IgD-negative memory B cell (primary cell): Measurements from ENCODE around the gene EDDM3A. TPM values are rescaled to one million over a fixed set of nuclear protein-coding genes. Genes with fewer than 3 reads are reported as not detected.
"Not testable (repeated sequence)": the region's sequence is repeated elsewhere in the genome, so short reads cannot be mapped to it uniquely, and the experiment has no call there.

ENCODE experiments used
- H3K27ac Mint-ChIP-seq, 3 donors: one replicate each; pipeline ENCODE4 v1.8.0; 2020 to 2022; ENCODE audit warnings: mild to moderate bottlenecking in 3 of 3, mixed read lengths in 3 of 3, moderate library complexity in 1 of 3
- H3K27me3 Mint-ChIP-seq: one replicate; pipeline ENCODE4 v1.8.0; 2021; ENCODE audit warnings: mixed read lengths
- H3K36me3 Mint-ChIP-seq: one replicate; pipeline ENCODE4 v1.8.0; 2020; ENCODE audit warnings: mild to moderate bottlenecking, mixed read lengths
- H3K4me1 Mint-ChIP-seq, 3 donors: one replicate each; pipeline ENCODE4 v1.8.0; 2020 to 2022; ENCODE audit warnings: mixed read lengths in 3 of 3, mild to moderate bottlenecking in 1 of 3
- H3K4me3 Mint-ChIP-seq, 4 donors: one replicate each; pipeline ENCODE4 v1.8.0; 2020 to 2022; ENCODE audit warnings: mild to moderate bottlenecking in 4 of 4, mixed read lengths in 4 of 4, moderate library complexity in 3 of 4
- H3K9me3 Mint-ChIP-seq, 3 donors: one replicate each; pipeline ENCODE4 v1.8.0; 2020 to 2021; ENCODE audit warnings: mixed read lengths in 3 of 3, mild to moderate bottlenecking in 1 of 3
- polyA plus RNA-seq: library from polyadenylated mRNA; unstranded; fragments of 300-500 nt; fragmentation: Illumina TruSeq; gene quantifications from one replicate; pipeline ENCODE4 v1.2.3, GENCODE V29; 2021

Gene EDDM3A
- polyA plus RNA-seq, 1 donor from 2014 or later = not detected

DNA sequence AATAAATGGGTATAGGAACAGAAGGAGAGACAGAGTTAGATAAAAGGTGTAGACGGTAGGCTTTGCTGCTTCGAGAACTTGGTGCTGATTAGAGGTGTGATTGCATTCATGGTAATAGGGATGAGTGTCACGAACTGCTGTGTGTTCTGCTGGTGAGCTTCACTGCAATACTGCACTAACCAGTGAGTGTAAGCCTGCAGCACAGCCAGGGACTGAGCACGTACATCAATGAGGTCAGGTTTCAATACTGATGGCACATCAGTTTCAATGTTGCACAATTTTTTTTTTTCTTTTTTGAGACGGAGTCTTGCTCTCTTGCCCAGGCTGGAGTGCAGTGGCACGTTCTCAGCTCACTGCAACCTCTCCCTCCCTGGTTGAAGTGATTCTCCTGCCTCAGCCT, 24.9 kb upstream of the EDDM3A start:
- H3K36me3 Mint-ChIP-seq = no peaks in the 10 kb centered on the region
- H3K9me3 Mint-ChIP-seq = peaks cover 0 to 6% (median 0%) of the 10 kb centered on the region in 3 donors
- H3K4me3 Mint-ChIP-seq = no peak overlapping the region
- H3K4me1 Mint-ChIP-seq = peaks cover 0 to 29% (median 15%) of the 10 kb centered on the region in 3 donors
- peaks cover 26% of the 10 kb centered on the region for H3K27me3 Mint-ChIP-seq
- peak overlapping the region in 1 of 3 donors; percentile 8 for H3K27ac Mint-ChIP-seq

DNA sequence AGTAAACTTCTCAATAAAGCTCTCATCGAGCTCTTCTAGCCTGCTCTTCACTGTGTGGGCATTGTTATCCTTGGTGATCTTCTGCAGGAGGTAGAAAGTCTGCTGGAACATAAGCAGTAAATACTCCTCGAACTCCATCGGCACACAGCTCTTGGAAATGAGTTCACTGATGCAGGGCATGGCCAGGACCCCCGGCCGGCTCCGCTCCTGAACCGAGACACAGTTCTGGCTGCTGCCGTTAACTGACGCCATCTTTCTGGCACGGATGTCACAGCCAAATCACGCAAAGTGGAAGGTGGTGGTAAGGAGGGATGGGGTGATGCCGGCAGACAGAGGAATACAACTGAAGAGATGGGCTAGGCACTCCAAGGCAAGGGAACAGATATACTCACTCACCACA, 23.7 kb upstream of the EDDM3A start:
- Mint-ChIP-seq H3K4me1 (peaks cover 6 to 36% (median 16%) of the 10 kb centered on the region in 3 donors), H3K4me3 (peak overlapping the region in 1 of 4 donors; percentile 56), H3K9me3 (peaks cover 0 to 5% (median 0%) of the 10 kb centered on the region in 3 donors), H3K36me3 (peaks cover 3% of the 10 kb centered on the region), H3K27ac (no peak overlapping the region), H3K27me3 (peaks cover 31% of the 10 kb centered on the region)

DNA sequence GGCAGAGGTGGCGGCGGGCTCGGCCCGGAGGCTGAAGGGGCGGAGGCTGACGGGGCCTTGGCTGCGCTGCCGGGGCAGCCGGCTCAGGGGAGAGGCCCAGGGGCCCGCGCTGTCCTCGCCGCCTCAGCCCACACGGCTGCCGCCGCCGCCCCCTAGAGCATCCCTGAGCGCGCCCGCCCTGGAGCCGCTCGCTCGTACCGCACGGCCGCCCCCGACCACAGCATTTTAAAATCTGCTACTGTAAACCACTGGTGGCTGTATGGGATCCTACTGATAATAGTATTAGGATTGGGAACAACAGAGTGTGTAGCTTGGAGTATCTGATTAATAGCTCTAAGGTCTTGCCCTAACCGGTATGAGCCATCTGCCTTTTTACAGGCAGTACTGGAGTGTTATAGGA, 22.2 kb upstream of the EDDM3A start:
- Mint-ChIP-seq H3K9me3 (peaks cover 0 to 5% (median 0%) of the 10 kb centered on the region in 3 donors), H3K4me3 (peak overlapping the region in 1 of 4 donors; percentile 52), H3K27me3 (peaks cover 40% of the 10 kb centered on the region), H3K36me3 (peaks cover 3% of the 10 kb centered on the region), H3K4me1 (peaks cover 6 to 36% (median 16%) of the 10 kb centered on the region in 3 donors), H3K27ac (no peak overlapping the region)

DNA sequence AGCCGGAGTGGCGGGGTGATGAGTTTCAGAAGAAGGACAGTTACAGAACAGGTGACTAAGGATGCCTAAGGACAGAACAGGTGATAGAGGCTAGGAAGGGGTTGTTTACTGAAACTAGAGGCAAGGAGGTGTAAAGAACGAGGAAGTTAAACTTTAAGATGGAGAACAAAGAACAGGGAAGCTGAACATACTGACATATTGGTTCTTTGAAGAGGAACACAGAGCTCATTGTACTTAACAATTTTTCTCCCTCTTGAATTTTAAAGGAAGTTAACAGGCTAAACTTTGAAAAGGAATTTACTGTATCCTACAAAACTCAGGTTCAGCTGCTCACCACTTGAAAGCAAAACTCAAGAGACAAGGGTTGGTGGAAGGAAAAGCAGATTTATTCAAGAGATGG, 19.6 kb upstream of the EDDM3A start:
- peaks cover 36% of the 10 kb centered on the region for H3K27me3 Mint-ChIP-seq
- not testable (repeated sequence) for H3K27ac Mint-ChIP-seq

DNA sequence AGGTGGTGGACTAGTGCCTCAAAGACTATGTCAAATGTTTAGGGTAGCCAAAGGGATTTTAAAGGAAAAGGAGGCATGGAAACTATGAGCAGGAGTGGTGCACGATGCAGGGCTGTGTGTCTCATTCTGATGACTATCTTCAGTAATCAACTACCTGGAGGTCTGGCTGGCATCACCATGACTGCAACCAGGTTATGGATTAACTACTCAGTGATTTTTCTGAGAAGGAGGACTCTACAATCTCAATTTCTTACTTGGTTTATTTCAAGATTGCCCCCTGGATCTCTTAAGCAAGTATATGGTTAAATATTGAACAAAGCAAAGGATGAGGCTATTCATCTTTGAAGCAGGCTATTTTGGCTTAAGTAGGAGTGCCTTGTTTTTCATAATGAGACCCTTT, 19.2 kb upstream of the EDDM3A start:
- peaks cover 6 to 23% (median 9%) of the 10 kb centered on the region in 3 donors for H3K4me1 Mint-ChIP-seq
- H3K9me3 Mint-ChIP-seq = peaks cover 0 to 5% (median 0%) of the 10 kb centered on the region in 3 donors
- no peak overlapping the region for H3K27ac Mint-ChIP-seq
- H3K36me3 Mint-ChIP-seq = peaks cover 3% of the 10 kb centered on the region
- H3K4me3 Mint-ChIP-seq = peak overlapping the region in 2 of 4 donors; percentile 15 to 51
- H3K27me3 Mint-ChIP-seq = peaks cover 36% of the 10 kb centered on the region

More for the DNA sequence above, 19.6 kb upstream of the EDDM3A start:
- H3K9me3 Mint-ChIP-seq, H3K36me3 Mint-ChIP-seq: not testable (repeated sequence)
- peaks cover 6 to 23% (median 9%) of the 10 kb centered on the region in 3 donors for H3K4me1 Mint-ChIP-seq
- peak overlapping the region in 2 of 4 donors; percentile 15 to 51 for H3K4me3 Mint-ChIP-seq

DNA sequence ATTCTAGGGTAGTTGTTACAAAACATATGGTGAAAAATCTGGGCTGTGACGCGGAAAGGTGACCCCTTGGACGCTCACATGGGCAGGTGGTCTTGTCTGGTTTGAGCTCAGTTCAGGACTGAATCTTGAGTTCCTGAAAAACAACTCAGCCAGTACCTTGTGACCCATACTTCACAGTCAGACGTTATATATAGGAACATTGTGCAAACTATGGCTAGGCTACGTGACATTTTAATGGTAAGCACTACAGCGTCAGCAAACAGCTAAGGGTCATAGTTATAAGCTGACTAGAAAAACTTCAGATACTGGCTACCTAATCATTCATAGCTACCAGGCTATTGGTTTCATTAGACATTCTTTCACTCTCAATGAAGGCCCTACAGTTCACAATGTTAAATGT, 14.8 kb upstream of the EDDM3A start:
- Mint-ChIP-seq H3K4me1 (peaks cover 10 to 18% (median 15%) of the 10 kb centered on the region in 3 donors), H3K4me3 (no peak overlapping the region), H3K36me3 (peaks cover 3% of the 10 kb centered on the region), H3K27ac (no peak overlapping the region), H3K9me3 (peaks cover 0 to 1% (median 0%) of the 10 kb centered on the region in 3 donors), H3K27me3 (peaks cover 15% of the 10 kb centered on the region)

DNA sequence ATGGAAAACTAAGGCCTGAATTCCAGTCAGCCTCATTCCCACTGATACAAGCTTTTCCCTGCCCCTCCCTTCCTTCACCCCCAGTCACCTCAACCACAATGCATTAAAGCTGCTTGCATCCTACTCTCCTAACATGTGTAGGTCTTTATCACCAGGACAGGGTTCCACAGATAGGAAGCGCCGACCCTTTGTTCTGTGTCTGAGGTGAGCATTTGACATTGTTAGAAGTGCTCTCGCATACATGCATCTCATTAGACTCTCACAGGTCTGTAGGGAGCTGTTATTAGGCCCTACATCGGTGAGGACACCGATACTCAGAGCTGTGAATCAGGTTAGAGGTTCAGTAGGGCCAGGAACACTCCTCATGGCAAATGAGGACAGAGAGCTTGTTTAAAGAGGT, 13.2 kb upstream of the EDDM3A start:
- Mint-ChIP-seq H3K36me3 (no peaks in the 10 kb centered on the region), H3K4me3 (no peak overlapping the region), H3K27ac (no peak overlapping the region), H3K27me3 (peaks cover 6% of the 10 kb centered on the region), H3K4me1 (peaks cover 4 to 12% (median 10%) of the 10 kb centered on the region in 3 donors), H3K9me3 (no peaks in the 10 kb centered on the region)

DNA sequence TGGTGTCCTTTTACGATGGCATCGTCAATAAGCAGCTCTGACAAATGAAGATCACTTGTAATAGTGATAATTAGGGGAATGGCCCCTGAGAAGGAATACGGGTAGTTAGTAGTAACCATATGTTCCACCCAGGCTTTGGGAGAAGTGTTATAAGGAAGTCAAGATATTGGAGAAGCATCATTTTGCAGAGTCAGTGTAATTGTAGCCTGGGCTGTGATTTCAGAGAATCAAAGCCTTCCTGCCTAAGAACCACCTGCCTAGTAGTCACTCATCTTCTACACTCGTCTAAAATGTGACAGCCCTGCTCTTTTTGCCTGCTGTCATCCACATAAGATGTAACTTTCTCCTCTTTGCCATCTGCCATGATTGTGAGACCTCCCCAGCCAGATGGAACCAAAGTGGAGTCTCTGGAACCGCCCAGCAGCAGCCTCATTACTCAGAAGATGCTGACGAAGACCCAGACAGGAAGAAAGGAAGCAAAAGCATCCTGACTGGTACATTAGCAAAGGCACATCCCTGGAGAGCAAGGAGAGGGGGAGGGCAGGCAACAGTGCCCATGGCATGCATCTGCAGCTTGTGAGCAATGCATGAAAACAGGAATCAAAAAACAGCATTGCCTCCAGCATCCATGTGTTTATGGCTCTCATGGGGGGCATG, 12.6 kb upstream of the EDDM3A start:
- H3K4me1 Mint-ChIP-seq = peaks cover 4 to 12% (median 10%) of the 10 kb centered on the region in 3 donors
- H3K36me3 Mint-ChIP-seq = no peaks in the 10 kb centered on the region
- no peak overlapping the region for H3K4me3 Mint-ChIP-seq
- H3K27ac Mint-ChIP-seq = no peak overlapping the region
- no peaks in the 10 kb centered on the region for H3K9me3 Mint-ChIP-seq
- H3K27me3 Mint-ChIP-seq = peaks cover 2% of the 10 kb centered on the region

DNA sequence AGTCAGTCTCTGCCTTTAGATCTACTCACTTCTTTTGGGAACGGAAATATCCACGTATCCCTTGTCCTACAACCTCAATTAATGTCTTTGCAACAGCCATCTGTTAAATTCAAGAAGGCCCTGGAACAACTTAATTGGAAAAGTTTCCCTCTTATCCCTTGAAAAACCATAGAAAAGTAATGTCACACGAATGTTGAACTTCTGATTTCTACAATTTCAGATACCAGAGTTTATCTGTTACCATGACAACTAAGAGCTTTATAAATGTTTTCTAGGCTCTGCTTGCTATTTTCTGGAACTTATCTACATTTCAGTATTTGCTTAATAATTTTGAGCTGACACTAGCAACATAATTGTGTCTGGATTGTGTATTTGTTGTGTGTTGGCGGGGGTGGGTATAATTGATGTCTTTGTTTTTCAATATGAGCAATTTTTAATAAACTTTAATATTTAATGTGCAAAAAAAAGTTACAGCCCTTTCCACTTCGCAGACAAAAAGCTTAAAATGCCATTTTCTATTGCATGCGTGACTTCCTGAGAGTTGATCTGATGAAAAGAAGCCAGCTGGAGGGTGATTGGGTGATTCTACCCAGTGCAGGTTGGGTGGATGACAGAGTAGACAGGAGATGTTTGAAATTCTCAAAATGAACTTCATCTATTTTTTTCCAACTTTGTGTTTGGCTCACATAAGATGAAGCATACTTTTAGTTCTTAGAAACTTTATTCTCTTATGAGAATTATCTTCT, 11.8 kb upstream of the EDDM3A start:
- Mint-ChIP-seq H3K27me3 (peaks cover 2% of the 10 kb centered on the region), H3K27ac (no peak overlapping the region), H3K4me1 (peaks cover 4 to 12% (median 10%) of the 10 kb centered on the region in 3 donors), H3K9me3 (no peaks in the 10 kb centered on the region), H3K36me3 (no peaks in the 10 kb centered on the region), H3K4me3 (peak overlapping the region in 1 of 4 donors; percentile 44)

DNA sequence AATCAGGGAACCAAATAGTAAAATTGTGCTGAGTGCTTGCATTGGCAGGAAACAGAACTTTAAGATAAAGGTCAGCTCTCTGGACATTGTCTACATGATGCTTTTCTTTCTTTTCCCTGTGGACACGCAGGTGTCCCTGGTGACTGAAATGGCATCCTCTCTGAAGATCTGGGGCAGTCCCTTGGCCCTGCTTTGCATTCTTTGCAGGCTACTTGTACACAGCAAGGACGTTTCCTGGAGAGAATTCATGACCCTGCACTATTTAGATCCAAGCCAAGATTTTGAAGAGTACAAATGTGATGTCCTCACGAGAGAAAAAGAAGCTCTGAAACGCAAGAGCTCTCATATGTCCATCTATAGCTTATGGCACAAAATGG, 11.3 kb upstream of the EDDM3A start:
- H3K27ac Mint-ChIP-seq = no peak overlapping the region
- H3K36me3 Mint-ChIP-seq = no peaks in the 10 kb centered on the region
- no peaks in the 10 kb centered on the region for H3K9me3 Mint-ChIP-seq
- peaks cover 4 to 12% (median 10%) of the 10 kb centered on the region in 3 donors for H3K4me1 Mint-ChIP-seq
- peaks cover 2% of the 10 kb centered on the region for H3K27me3 Mint-ChIP-seq
- peak overlapping the region in 1 of 4 donors; percentile 43 for H3K4me3 Mint-ChIP-seq

DNA sequence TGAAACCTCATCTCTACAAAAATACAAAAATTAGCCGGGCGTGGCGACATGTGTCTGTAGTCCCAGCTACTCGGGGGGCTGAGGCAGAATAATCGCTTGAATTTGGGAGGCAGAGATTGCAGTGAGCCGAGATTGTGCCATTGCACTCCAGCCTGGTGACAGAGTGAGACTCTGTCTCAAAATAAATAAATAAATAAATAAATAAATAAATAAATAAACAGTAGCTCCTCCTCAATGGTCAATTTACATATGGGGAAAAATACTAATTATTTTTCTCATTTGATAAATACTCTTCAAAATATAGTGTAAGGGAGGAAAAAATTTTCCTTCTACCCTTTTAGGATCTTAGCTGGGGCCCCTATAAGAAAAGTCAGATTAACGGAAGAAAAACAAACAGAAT, 7.4 kb upstream of the EDDM3A start:
- H3K27ac Mint-ChIP-seq, H3K27me3 Mint-ChIP-seq, H3K4me3 Mint-ChIP-seq, H3K36me3 Mint-ChIP-seq, H3K9me3 Mint-ChIP-seq: not testable (repeated sequence)
- peaks cover 4 to 13% (median 10%) of the 10 kb centered on the region in 3 donors for H3K4me1 Mint-ChIP-seq

DNA sequence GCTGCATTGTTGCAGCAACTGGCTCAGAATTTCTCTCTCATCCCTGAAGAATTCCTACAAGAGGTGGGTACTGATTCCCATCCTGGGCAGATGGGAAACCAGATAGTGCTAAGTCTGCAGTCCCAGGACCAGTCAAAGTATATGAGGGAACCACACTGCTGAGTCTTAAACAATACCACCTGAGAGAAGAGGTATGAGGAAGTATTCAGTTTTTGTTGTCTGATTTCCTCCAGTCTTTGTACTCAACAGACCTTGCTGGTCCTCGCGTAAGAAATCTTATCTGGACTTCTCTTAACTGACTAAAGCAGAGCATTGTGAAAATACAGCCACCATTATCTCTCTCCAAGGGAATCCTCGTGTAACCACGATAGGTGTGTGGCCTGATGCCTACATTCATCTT, 3.6 kb upstream of the EDDM3A start:
- Mint-ChIP-seq H3K27ac (no peak overlapping the region), H3K4me3 (no peak overlapping the region), H3K9me3 (no peaks in the 10 kb centered on the region), H3K36me3 (no peaks in the 10 kb centered on the region), H3K4me1 (peaks cover 0 to 3% (median 0%) of the 10 kb centered on the region in 3 donors), H3K27me3 (peaks cover 8% of the 10 kb centered on the region)

DNA sequence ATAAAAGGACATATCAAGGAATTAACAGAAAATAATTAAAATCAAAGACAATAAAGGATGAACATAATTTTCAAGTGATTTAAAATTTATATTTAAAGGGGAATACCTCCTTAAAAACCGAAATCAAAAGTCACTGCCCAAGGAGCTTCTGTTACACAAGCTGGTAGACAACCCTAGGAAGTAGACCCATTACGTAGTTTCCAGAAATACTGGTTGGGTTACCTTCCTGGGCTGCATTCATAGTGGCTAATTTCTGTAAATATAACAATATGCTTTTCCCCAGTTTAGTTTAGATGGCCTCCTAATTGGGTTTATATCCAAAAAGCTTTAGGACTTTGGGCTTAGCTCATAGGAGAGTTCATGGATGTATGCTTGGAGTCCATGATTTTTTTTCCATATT, 2.1 kb upstream of the EDDM3A start:
- Mint-ChIP-seq H3K4me3 (no peak overlapping the region), H3K9me3 (no peaks in the 10 kb centered on the region), H3K4me1 (peaks cover 0 to 3% (median 0%) of the 10 kb centered on the region in 3 donors), H3K27me3 (peaks cover 8% of the 10 kb centered on the region), H3K36me3 (no peaks in the 10 kb centered on the region), H3K27ac (no peak overlapping the region)

DNA sequence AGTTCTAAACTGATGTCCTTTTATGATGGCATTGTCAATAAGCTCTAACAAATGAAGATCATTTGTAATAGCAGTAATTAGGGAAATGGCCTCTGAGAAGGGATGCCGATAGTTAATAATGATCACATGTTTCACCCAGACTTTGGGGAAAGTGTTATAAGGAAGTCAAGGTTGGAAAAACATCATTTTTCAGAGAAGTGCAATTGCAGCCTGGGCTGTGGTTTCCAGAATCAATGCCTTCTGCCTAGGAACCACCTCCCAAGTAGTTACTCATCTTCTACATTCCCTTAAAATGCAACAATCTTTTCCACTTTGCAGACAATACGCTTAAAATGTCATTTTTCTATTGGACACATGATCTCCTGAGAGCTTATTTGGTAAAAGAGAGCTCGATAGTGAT, 879 bp downstream of the EDDM3A start:
- H3K9me3 Mint-ChIP-seq = peaks cover under 1 to 4% (median 2%) of the 10 kb centered on the region in 3 donors
- peaks cover 8% of the 10 kb centered on the region for H3K27me3 Mint-ChIP-seq
- H3K36me3 Mint-ChIP-seq = no peaks in the 10 kb centered on the region
- no peak overlapping the region for H3K4me3 Mint-ChIP-seq
- H3K27ac Mint-ChIP-seq = no peak overlapping the region
- peaks cover 0 to 3% (median 0%) of the 10 kb centered on the region in 3 donors for H3K4me1 Mint-ChIP-seq

DNA sequence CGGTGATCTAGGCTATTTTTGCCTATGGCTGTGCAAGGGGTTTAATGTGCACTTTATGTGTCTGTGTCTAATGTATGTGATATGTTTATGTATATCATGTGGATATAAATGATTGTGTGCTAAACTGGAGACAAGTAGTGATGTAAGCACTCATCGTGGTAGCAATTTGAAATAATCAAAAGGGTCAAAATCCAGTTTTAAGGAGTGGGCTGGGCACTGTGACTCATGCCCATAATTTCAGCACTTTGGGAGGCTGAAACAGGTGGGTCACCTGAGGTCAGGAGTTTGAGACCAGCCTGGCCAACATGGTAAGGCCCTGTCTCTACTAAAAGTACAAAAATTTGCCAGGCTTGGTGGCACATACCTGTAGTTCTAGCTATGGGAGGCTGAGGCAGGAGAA, 2.8 kb downstream of the EDDM3A start:
- no peak overlapping the region for H3K27ac Mint-ChIP-seq
- H3K9me3 Mint-ChIP-seq = peaks cover 3 to 10% (median 6%) of the 10 kb centered on the region in 3 donors
- no peak overlapping the region for H3K4me3 Mint-ChIP-seq
- peaks cover 7% of the 10 kb centered on the region for H3K27me3 Mint-ChIP-seq
- H3K36me3 Mint-ChIP-seq = no peaks in the 10 kb centered on the region
- H3K4me1 Mint-ChIP-seq = no peaks in the 10 kb centered on the region
